NCI-H2081 (cell line): Measurements from ENCODE around the gene RRAS2.

Experiments
- DNase-seq, 2 experiments: peaks; one replicate each; lab custom pipeline; 2025; lab: John Stamatoyannopoulos, UW

RRAS2 gene

GRCh38 chr11:14336507-14337503 lies 22.2 kb downstream of the RRAS2 start:
- no peak for DNase-seq

- no peak for DNase-seq
Observed at GRCh38 chr11:14335712-14336111, 23.3 kb downstream of the RRAS2 start.

GRCh38 chr11:14334893-14335292 lies 24.1 kb downstream of the RRAS2 start:
- no peak for DNase-seq

- no peak for DNase-seq
Observed at GRCh38 chr11:14334192-14334591, 24.8 kb downstream of the RRAS2 start.

GRCh38 chr11:14331476-14332136 lies 27.4 kb downstream of the RRAS2 start:
- no peak for DNase-seq

GRCh38 chr11:14330881-14331280 lies 28.1 kb downstream of the RRAS2 start:
- DNase-seq = no peak

- DNase-seq = no peak
Observed at GRCh38 chr11:14329702-14330101, 29.3 kb downstream of the RRAS2 start.

GRCh38 chr11:14327116-14327515 lies 31.9 kb downstream of the RRAS2 start:
- no peak for DNase-seq

GRCh38 chr11:14323118-14323676 lies 35.8 kb downstream of the RRAS2 start:
- no peak for DNase-seq

- DNase-seq = no peak
Observed at GRCh38 chr11:14322510-14322909, 36.5 kb downstream of the RRAS2 start.

GRCh38 chr11:14320020-14320419 lies 39.0 kb downstream of the RRAS2 start:
- DNase-seq = no peak

- DNase-seq = no peak
Observed at GRCh38 chr11:14318581-14318981, 40.4 kb downstream of the RRAS2 start.

- no peak for DNase-seq
Observed at GRCh38 chr11:14317659-14318325, 41.2 kb downstream of the RRAS2 start.

- DNase-seq = no peak
Observed at GRCh38 chr11:14315130-14315529, 43.9 kb downstream of the RRAS2 start.

GRCh38 chr11:14314127-14314526 lies 44.9 kb downstream of the RRAS2 start:
- DNase-seq = no peak

GRCh38 chr11:14312736-14313438 lies 46.1 kb downstream of the RRAS2 start:
- no peak for DNase-seq

GRCh38 chr11:14310679-14311078 lies 48.3 kb downstream of the RRAS2 start:
- DNase-seq = no peak

- DNase-seq = no peak
Observed at GRCh38 chr11:14309425-14310192, 49.4 kb downstream of the RRAS2 start.

GRCh38 chr11:14308897-14309387 lies 50.0 kb downstream of the RRAS2 start:
- no peak for DNase-seq

- DNase-seq = peak in 1 of 2 experiments; percentile 49
Observed at GRCh38 chr11:14308114-14308896, 50.7 kb downstream of the RRAS2 start.
